HepG2 (cell line): ENCODE results near the gene TBL2. TPM values are rescaled to one million over a fixed set of nuclear protein-coding genes. Genes with fewer than 3 reads are reported as not detected.

ENCODE experiments used
- AGO1 ChIP-seq: fragments of 200-400 bp; formaldehyde crosslinking; IDR thresholded peaks from 2 replicates; pipeline ENCODE4 v1.6.1; 2017; ENCODE audit warnings: mild to moderate bottlenecking, low read depth, low read length, moderate library complexity; ENCODE audit not compliant: poor library complexity, severe bottlenecking
- CBX5 ChIP-seq: sonication (generic); formaldehyde crosslinking; IDR thresholded peaks from 2 replicates; pipeline ENCODE4 v1.4.0; 2020; ENCODE audit warnings: missing genetic modification reagents, borderline replicate concordance
- E2F2 ChIP-seq: sonication (generic); formaldehyde crosslinking; IDR thresholded peaks from 2 replicates; pipeline ENCODE4 v1.4.0; 2020; ENCODE audit warnings: missing genetic modification reagents, borderline replicate concordance
- FOXK1 ChIP-seq: sonication (generic); formaldehyde crosslinking; IDR thresholded peaks from 2 replicates; pipeline ENCODE4 v1.4.0; 2020; ENCODE audit warnings: low read depth, missing genetic modification reagents, borderline replicate concordance
- HNRNPK ChIP-seq: fragments of 200-400 bp; formaldehyde crosslinking; IDR thresholded peaks from 2 replicates; pipeline ENCODE4 v1.6.1; 2018; ENCODE audit warnings: low read length, low read depth, moderate library complexity, mild to moderate bottlenecking; ENCODE audit not compliant: poor library complexity, severe bottlenecking
- KDM6A ChIP-seq: IDR thresholded peaks from 2 replicates; pipeline ENCODE4 v1.6.1; 2016; ENCODE audit warnings: low read depth
- MEIS1 ChIP-seq: sonication (generic); formaldehyde crosslinking; IDR thresholded peaks from 2 replicates; pipeline ENCODE4 v1.9.0; 2021; ENCODE audit warnings: mild to moderate bottlenecking, missing genetic modification reagents, moderate library complexity, borderline replicate concordance
- MLX ChIP-seq: IDR thresholded peaks from 2 replicates; pipeline ENCODE4 v1.6.1; 2016
- NFIC ChIP-seq: IDR thresholded peaks from 2 replicates; pipeline ENCODE4 v1.6.1; 2012; ENCODE audit warnings: mild to moderate bottlenecking, low read length, inconsistent platforms
- POLR2A ChIP-seq, 2 experiments: IDR thresholded peaks; 2 replicates each; pipeline ENCODE4 v1.6.1; 2011; ENCODE audit warnings: low read depth in 2 of 2, low read length in 2 of 2, mild to moderate bottlenecking in 1 of 2, moderate library complexity in 1 of 2; ENCODE audit not compliant: insufficient read depth in 1 of 2
- SMC3 ChIP-seq: IDR thresholded peaks from 2 replicates; pipeline ENCODE4 v1.6.1; 2011; ENCODE audit warnings: low read length, improper control_type of control experiment
- SNAI1 ChIP-seq: sonication (generic); formaldehyde crosslinking; IDR thresholded peaks from 2 replicates; pipeline ENCODE4 v1.5.0; 2020; ENCODE audit warnings: mild to moderate bottlenecking, missing genetic modification reagents, borderline replicate concordance
- SNAPC4 ChIP-seq: sonication (generic); formaldehyde crosslinking; IDR thresholded peaks from 2 replicates; pipeline ENCODE4 v1.4.0; 2020; ENCODE audit warnings: mild to moderate bottlenecking, missing genetic modification reagents
- ZHX1 ChIP-seq: sonication (generic); formaldehyde crosslinking; IDR thresholded peaks from 2 replicates; pipeline ENCODE4 v1.8.1; 2022; ENCODE audit warnings: low read depth, mild to moderate bottlenecking, missing genetic modification reagents
- ZKSCAN5 ChIP-seq: sonication (generic); formaldehyde crosslinking; IDR thresholded peaks from 2 replicates; pipeline ENCODE4 v1.5.1; 2020; ENCODE audit warnings: mild to moderate bottlenecking, missing genetic modification reagents
- ZNF691 ChIP-seq: sonication (generic); formaldehyde crosslinking; IDR thresholded peaks from 2 replicates; pipeline ENCODE4 v1.4.0; 2020; ENCODE audit warnings: missing genetic modification reagents, low read depth, mild to moderate bottlenecking, borderline replicate concordance
- ZNF747 ChIP-seq: sonication (generic); formaldehyde crosslinking; IDR thresholded peaks from 2 replicates; pipeline ENCODE4 v1.8.1; 2023; ENCODE audit warnings: missing genetic modification reagents, mild to moderate bottlenecking, borderline replicate concordance
- ZNF891 ChIP-seq: sonication (generic); formaldehyde crosslinking; IDR thresholded peaks from 2 replicates; pipeline ENCODE4 v1.5.0; 2020; ENCODE audit warnings: mild to moderate bottlenecking, missing genetic modification reagents
- polyA plus RNA-seq, 8 experiments: library from polyadenylated mRNA; depleted of rRNA in 3 of 8; stranded (reverse) in 7 of 8; unstranded in 1 of 8; fragments of >200 nt; fragmentation: Illumina TruSeq in 4 of 8; extraction: Trizol in 4 of 8; gene quantifications; 2 replicates each; pipeline versions ENCODE4 v1.2.1 to v1.2.3, GENCODE V29; 2011 to 2016; ENCODE audit warnings: low read depth in 4 of 8, missing spikeins in 1 of 8, mixed read lengths in 1 of 8; ENCODE audit not compliant: insufficient read depth in 1 of 8
- total RNA-seq, 5 experiments: library from RNA; depleted of rRNA; stranded (reverse); fragments of >200 nt; fragmentation: Illumina TruSeq; extraction: Trizol; gene quantifications; 2 replicates each; pipeline ENCODE4 v1.2.3, GENCODE V29; 2016; ENCODE audit warnings: low read depth in 1 of 5

The TBL2 gene
- total and polyA plus RNA-seq, 2 of the 13 experiments (the other 11 are each of a cell fraction or from before 2014, with no cell fraction given) = 43.4 to 47.2 TPM

- TF ChIP-seq E2F2 (peak; percentile 71; the same call in 1 of the 2 replicates), KDM6A (no peak), HNRNPK (peak; percentile 40), FOXK1 (CRISPR knock-in tag) (no peak), ZNF747 (CRISPR knock-in tag) (no peak; the same call in 1 of the 2 replicates), SNAI1 (CRISPR knock-in tag) (no peak), CBX5 (CRISPR knock-in tag) (0 out of 2 replicates have a peak, but pooled peaks have one; percentile 13), SMC3 (no peak), SNAPC4 (CRISPR knock-in tag) (no peak; the same call in 1 of the 2 replicates), MLX (CRISPR knock-in tag) (no peak), ZKSCAN5 (CRISPR knock-in tag) (no peak), ZNF691 (CRISPR knock-in tag) (no peak), MEIS1 (no peak), ZHX1 (CRISPR knock-in tag) (no peak), AGO1 (peak; percentile 90), ZNF891 (CRISPR knock-in tag) (peak; percentile 35; the same call in 1 of the 2 replicates), POLR2A (IDR thresholded peaks at IDR 0.05; ENCODE audit: insufficient read depth in 1 of 2, low read depth in 2 of 2, low read length in 2 of 2) (peak; percentile 96 to 99), NFIC (no peak)
Observed at GRCh38 chr7:73623798-73624668, 45.7 kb upstream of the TBL2 start, which contains the start of gene MLXIPL (continued).
